H54 (cell line): ENCODE data around the gene ZDHHC11B.

Experiments used
- DNase-seq: peaks from one replicate; pipeline ENCODE4 v3.0.0; 2011; ENCODE audit warnings: low spot score, mixed read lengths; ENCODE audit not compliant: insufficient read length
- FAIRE-seq: peaks from 3 replicates; lab custom pipeline; 2011; peaks lifted over from hg19 to GRCh38; lab: Jason Lieb, UNC
- POLR2A ChIP-seq: IDR thresholded peaks from 2 replicates; pipeline ENCODE4 v1.6.1; 2011; ENCODE audit warnings: low read depth, mild to moderate bottlenecking, low read length

ZDHHC11B gene

DNA sequence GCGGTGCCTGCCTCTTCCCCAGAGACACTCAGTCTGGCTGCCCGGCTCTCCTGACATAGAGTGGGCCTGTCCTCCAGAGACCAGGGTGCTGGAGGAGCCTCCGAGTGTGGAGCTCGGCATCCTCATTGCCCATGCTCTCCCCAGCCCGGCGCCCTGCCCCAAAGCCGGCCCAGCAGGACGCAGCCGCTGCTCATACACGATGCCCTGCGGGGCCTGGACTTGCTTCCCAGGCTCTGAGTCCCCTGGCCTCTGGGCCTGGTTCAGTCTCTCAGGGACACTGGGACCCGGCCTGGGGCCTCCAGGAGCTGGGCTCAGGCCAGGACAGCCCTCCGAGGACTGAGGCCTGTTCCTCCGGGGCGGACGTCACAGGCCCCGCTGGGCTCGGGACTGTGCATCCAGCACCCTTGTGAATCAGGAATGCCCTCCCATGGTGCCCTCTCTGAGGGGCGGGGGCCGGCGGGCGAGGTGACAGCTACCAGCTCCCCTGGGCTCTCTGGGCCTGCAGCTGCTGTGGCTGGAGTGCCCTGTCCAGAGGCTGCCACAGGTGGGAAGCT, 114.6 kb downstream of the ZDHHC11B start:
- FAIRE-seq (no peak), DNase-seq (no peak)
- no peak for TF ChIP-seq POLR2A

- DNase-seq (no peak), FAIRE-seq (no peak)
- TF ChIP-seq POLR2A, result no peak
Measured at GRCh38 chr5:669111-669841, 115.3 kb downstream of the ZDHHC11B start.

DNA sequence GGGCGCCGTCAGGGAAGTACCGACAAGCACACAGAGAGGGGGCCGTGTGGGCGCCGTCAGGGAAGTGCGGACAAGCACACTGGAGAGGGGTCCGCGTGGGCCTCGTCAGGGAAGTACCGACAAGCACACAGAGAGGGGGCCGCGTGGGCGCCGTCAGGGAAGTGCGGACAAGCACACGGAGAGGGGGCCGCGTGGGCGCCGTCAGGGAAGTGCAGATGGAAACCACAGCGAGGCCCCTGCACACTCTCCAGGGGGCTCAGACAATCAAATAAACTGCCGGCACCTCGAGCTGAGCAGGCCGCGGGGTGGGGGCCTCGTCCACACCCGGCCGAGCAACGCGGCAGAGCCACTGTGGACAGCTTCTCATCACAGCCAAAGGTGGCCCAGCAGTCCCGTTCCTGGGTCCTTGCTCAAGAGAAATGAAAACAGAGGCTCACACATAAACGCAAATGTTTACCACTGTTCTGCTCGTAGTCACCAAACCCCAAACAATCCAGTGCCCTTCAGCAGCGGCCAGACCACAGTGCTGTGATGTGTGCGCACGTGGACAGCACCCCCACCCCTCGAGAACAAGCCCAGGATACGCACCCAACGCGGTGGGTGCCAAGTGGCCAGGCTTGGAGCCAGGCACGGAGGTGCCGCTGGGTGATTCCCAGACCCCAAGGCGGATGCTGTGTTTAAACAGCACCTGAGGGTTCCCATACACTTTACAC, 116.1 kb downstream of the ZDHHC11B start:
- no peak for DNase-seq
- TF ChIP-seq POLR2A, result no peak
- no peak for FAIRE-seq

DNA sequence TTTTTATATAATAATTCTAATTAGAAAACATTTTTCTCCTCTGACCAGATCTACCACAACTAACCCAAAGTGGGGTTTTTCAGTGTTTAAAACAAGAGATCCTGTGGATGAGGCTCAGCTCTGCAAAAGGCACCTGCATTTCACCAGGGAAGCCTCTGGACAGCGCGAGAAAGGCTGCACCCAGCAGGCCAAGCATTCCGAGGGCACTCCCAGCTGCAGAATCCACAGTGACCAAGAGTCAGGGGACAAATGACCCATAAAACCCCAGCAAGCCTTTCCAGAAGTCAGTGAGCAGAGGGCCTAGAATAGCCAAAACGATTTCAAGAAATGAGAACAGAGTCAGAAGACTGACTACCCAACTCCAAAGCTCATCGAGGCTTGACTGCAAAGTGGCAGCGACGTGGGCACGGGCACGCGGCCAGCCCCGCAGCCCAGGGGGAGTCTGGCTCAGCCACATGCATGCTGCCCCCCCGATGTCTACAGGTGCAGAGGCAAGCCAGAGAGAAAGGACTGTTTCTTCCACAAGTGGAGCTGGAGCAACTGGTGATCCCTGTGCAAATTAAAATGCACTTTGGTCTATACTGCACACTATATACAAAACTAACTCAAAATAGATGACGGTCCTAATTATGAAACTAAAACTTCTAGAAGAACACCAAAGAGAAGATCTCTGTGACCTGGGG, 117.6 kb downstream of the ZDHHC11B start:
- FAIRE-seq (no peak), DNase-seq (no peak)
- TF ChIP-seq POLR2A, result no peak

DNA sequence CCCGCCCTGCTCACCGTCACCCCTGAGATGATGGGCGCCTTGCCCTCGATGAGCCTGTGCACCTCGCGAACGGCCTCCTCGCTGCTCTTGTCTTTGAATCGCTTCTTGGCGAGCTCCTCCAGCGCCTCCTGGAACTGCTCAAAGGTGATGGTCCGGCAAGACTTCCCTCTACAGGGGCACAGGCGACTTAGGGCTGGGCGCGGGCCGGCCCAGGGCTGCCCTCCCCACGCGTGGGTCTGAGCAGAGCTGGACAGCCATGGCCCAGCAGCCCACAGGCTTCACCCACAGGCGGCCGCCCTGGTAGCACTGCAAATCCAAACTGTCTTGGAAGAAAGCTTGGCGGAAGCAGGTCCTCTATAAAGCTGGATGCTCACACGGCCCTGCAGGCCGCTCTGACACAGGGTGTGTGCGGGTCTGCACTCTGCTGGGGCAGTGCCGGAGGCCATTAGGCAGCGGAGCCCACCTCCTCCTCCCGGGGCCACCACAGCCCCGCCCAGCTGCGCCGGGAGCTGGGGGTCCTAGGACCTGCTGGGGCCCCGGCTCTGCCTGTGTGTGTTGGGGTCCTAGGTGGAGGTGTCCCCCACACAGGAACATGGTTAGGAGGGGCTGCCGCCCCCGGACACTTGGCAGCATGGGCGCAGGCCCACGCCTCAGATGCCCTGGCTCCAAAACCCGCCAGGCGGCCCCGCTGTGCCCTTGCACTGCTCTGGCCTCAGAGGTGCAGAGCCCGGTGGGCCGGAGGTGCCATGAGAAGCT, 118.4 kb downstream of the ZDHHC11B start:
- FAIRE-seq, result no peak
- DNase-seq, result no peak
- TF ChIP-seq POLR2A, result no peak

DNA sequence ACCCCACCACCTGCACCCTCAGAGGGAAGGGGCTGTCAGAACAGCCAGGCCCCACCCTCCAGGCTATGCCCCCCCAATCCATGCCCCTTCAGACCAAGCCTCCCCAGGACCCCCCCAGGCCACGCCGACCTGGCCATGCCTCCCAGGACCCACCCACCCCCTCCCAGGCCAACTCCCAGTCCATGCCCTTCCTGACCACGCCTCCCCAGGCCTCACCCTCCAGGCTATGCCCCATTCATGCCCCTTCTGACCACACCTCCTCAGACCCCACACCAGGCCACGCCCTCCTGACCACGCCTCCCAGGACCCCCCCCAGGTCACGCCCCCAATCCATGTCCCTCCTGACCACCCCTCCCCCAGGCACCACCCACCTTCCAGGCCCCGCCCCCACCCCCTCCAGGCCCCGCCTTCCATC, 119.0 kb downstream of the ZDHHC11B start:
- FAIRE-seq, result no peak
- DNase-seq, result no peak
- no peak for TF ChIP-seq POLR2A

GRCh38 chr5:664994-665360, 119.6 kb downstream of the ZDHHC11B start:
- no peak for TF ChIP-seq POLR2A
- no peak for FAIRE-seq

GRCh38 chr5:664343-664993, 120.1 kb downstream of the ZDHHC11B start:
- TF ChIP-seq POLR2A, result no peak
- FAIRE-seq (no peak), DNase-seq (no peak)

More at GRCh38 chr5:664994-665360, 119.6 kb downstream of the ZDHHC11B start:
- no peak for DNase-seq

GRCh38 chr5:663436-664342, 120.8 kb downstream of the ZDHHC11B start:
- no peak for FAIRE-seq
- no peak for DNase-seq
- no peak for TF ChIP-seq POLR2A

- DNase-seq (no peak), FAIRE-seq (no peak)
- no peak for TF ChIP-seq POLR2A
Measured at GRCh38 chr5:662751-663435, 121.6 kb downstream of the ZDHHC11B start.

DNA sequence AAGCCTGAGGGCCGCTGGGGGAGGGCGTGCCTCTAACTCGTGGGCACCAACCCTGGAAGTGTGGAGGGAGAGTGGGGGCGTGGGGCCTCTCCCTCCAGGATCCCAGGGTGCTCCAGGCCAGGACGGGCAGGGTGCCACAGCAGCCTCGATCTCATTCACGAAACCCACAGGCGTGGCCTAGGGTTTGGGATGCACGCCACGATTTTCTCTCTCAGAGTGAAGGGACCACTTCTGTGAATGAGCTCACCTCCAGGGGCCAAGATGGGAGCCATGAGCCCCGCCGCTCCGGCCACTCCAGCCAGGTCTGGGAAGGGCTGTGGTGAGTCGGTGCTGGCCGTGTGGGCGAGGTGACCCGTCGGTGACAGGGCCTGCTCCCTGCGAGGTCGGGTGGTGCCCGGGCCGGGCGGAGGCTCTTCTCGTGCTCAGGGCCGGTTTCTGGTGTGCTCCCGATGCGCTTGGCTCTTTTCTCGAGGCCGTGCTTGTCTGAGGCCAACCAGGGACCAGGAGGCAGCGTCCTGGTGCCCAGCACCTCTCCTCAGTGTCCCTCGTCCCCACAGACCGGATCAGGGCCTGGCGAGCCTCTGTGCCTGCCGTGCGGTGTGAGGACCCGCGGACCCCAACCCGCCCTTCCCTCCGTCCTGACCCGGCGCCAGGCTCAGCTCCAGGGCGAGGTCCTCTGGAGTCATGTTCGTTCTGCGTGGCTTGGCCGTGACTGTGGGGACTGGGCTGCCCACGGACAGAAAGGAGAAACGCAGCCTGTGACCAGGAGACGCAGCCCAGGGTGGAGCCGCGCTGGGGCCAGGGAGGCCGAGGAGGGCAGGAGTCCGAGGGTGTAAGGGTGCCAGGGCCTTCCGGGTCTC, 122.4 kb downstream of the ZDHHC11B start:
- DNase-seq (no peak), FAIRE-seq (no peak)
- TF ChIP-seq POLR2A, result no peak
